Glutamatergic neuron (in vitro differentiated cells): Measurements from ENCODE around the gene FAM20C. TPM values are rescaled to one million over a fixed set of nuclear protein-coding genes. Genes with fewer than 3 reads are reported as not detected.

ENCODE experiments used
- DNase-seq: peaks from one replicate; pipeline ENCODE4 v3.0.0; 2022
- H3K27ac Mint-ChIP-seq: one replicate; pipeline ENCODE4 v1.8.0; 2020; ENCODE audit warnings: mild to moderate bottlenecking, mixed read lengths, inconsistent platforms; ENCODE audit not compliant: unreplicated experiment
- H3K27me3 Mint-ChIP-seq: one replicate; pipeline ENCODE4 v1.8.0; 2020; ENCODE audit warnings: mild to moderate bottlenecking, moderate library complexity, mixed read lengths, inconsistent platforms; ENCODE audit not compliant: unreplicated experiment
- H3K36me3 Mint-ChIP-seq: one replicate; pipeline ENCODE4 v1.8.0; 2020; ENCODE audit warnings: mild to moderate bottlenecking, mixed read lengths, inconsistent platforms; ENCODE audit not compliant: unreplicated experiment
- H3K4me1 Mint-ChIP-seq: one replicate; pipeline ENCODE4 v1.8.0; 2020; ENCODE audit warnings: mild to moderate bottlenecking, low read depth, mixed read lengths, inconsistent platforms; ENCODE audit not compliant: unreplicated experiment
- H3K4me3 Mint-ChIP-seq: one replicate; pipeline ENCODE4 v1.8.0; 2020; ENCODE audit warnings: mild to moderate bottlenecking, mixed read lengths, inconsistent platforms; ENCODE audit not compliant: unreplicated experiment
- H3K9me3 Mint-ChIP-seq: one replicate; pipeline ENCODE4 v1.8.0; 2020; ENCODE audit warnings: mild to moderate bottlenecking, moderate library complexity, mixed read lengths, inconsistent platforms; ENCODE audit not compliant: unreplicated experiment
- total RNA-seq: library from RNA; stranded (reverse); fragmentation: NEBNext Ultra II Directional; extraction: Animal tissue kit (Norgen Biotek cat#: 25700); gene quantifications from one replicate; pipeline ENCODE4 v1.2.1, GENCODE V29; 2021; ENCODE audit not compliant: unreplicated experiment
- TF ChIP-seq, protein P1 (sequence below): fragments of 200-600 bp; sonication (generic); IDR thresholded peaks from one replicate; pipeline ENCODE4 v1.5.0; 2021; ENCODE audit not compliant: partially characterized antibody, unreplicated experiment

The FAM20C gene
- total RNA-seq, 1 donor from 2014 or later: 199 TPM

DNA sequence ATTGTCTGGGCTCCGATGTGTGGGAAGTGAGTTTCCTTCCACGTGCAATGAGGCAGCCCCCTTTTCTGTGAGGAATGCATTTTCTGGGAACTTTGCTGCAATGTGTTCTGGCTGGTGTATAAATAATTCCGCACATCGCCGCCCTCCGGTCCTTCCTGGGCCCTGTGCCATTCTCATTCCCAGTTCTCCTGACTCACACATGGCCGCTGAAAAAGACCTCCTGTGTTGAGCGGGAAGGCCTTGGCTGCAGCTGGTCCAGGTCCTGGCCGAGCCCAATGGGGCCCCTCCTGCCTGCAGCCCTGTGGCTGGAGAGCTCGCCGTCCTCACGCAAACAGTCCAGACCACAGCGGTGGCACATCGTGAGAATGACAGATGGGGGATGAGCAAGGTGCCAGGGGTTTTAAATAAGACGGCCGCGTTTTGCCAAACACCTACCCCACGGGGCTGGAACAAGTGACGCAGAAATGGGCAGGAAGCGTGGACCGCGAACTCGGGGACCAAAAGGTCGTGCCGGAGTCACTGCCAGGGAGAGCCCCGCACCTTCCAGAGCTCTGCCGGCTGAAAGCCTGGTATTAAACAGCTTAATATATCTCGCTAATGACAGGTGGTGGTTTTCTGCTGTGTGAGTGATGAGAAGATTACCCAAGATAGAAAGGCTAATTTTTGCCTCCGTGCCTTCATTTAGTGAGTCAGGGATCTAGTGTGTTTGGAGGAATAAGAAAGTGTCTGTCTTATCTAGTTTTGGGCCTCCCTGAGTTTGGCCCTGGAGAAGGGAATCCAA, 37.0 kb downstream of the FAM20C start:
- no peak for DNase-seq

DNA sequence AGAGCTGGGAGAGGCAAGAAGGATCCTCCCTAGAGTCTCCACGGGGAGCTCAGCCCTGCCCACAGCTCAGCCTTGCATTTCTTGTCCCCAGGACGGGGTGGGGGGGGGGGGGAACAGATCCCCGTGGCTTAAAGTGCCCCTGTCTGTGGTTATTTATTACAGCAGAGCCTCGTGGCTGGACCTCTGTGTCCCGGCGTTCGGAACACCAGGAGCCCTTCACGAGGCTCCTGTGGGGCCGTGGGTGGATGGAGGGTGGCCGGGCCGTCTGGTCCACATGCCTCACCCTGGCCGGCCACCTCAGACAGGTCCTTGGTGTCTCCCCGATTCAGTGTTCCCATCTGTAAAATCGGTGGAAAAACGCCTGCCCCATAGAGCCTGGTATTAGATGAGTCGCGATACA, 37.9 kb downstream of the FAM20C start:
- Mint-ChIP-seq H3K9me3 (peaks cover 13% of the 10 kb centered on the region), H3K4me3 (no peak overlapping the region), H3K36me3 (peaks cover 9% of the 10 kb centered on the region), H3K4me1 (peaks cover 12% of the 10 kb centered on the region), H3K27me3 (peaks cover 11% of the 10 kb centered on the region), H3K27ac (peak overlapping the region; percentile 62)
- DNase-seq: no peak
- TF ChIP-seq, protein P1, sequence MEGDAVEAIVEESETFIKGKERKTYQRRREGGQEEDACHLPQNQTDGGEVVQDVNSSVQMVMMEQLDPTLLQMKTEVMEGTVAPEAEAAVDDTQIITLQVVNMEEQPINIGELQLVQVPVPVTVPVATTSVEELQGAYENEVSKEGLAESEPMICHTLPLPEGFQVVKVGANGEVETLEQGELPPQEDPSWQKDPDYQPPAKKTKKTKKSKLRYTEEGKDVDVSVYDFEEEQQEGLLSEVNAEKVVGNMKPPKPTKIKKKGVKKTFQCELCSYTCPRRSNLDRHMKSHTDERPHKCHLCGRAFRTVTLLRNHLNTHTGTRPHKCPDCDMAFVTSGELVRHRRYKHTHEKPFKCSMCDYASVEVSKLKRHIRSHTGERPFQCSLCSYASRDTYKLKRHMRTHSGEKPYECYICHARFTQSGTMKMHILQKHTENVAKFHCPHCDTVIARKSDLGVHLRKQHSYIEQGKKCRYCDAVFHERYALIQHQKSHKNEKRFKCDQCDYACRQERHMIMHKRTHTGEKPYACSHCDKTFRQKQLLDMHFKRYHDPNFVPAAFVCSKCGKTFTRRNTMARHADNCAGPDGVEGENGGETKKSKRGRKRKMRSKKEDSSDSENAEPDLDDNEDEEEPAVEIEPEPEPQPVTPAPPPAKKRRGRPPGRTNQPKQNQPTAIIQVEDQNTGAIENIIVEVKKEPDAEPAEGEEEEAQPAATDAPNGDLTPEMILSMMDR: no peak

More for the DNA sequence above, 37.0 kb downstream of the FAM20C start:
- H3K36me3 Mint-ChIP-seq: peaks cover 9% of the 10 kb centered on the region
- TF ChIP-seq, protein P1: no peak
- H3K4me1 Mint-ChIP-seq: peaks cover 12% of the 10 kb centered on the region
- H3K27me3 Mint-ChIP-seq: peaks cover 11% of the 10 kb centered on the region
- H3K4me3 Mint-ChIP-seq: no peak overlapping the region
- peaks cover 13% of the 10 kb centered on the region for H3K9me3 Mint-ChIP-seq
- peak overlapping the region; percentile 25 for H3K27ac Mint-ChIP-seq

DNA sequence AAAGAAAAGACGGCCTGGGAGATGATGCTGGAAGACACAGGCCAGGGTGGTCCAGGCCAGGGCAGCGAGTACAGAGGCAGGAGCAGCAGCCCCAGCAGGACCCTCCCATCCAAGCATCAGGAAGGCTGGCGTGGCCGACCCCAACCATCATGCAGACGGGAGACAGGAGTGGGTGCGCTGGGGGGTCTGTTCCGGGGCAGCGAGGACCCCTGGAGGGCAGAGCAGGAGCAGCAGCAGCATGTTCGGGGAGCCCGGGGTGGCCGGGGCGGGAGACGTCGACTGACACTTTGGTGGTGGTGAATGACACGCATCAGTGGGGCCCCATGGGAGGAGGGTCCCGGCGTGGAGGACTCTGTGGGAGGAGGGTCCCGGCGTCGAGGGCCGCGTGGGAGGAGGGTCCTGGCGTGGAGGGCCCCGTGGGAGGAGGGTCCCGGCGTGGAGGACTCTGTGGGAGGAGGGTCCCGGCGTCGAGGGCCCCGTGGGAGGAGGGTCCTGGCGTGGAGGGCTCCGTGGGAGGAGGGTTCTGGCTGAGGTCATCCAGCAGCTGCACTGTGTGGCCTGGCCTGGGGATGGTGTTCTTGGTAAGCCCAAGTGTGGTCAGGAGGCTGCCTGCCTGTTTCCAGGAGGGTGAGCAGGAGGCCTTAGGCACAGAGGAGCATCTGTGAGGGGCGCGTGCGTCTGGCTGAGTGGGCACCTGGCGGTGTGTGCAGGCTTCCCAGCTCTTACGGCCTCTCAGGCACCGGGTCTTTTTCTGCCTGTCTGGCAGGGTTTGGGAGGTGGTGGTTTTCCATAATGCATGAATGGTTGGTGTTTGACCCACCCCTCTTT, 38.9 kb downstream of the FAM20C start:
- Mint-ChIP-seq H3K27ac (peak overlapping the region; percentile 62), H3K4me1 (peaks cover 12% of the 10 kb centered on the region)
- no peak for DNase-seq

DNA sequence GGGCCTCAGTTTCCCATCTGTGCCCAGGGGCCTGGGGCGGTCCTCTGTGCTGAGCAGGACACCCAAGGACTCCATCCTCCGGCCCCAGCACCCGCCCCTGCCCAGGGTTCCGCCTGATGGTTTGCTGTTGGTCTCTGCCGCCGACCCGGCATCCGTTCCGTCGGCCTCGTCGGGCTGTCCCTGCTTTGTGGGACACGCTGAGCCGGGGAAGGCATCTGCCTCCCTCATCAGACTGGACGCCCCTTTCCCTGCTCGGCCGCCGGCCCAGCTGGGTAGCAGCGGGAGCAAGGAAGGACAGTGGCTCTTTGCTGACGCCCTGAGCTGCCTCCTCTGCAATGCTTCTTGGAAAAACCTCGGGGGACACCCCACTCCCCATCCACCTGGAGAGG, 39.5 kb downstream of the FAM20C start:
- H3K4me3 Mint-ChIP-seq: no peak overlapping the region

More for the DNA sequence above, 38.9 kb downstream of the FAM20C start:
- H3K27me3 Mint-ChIP-seq: peaks cover 11% of the 10 kb centered on the region
- no peak overlapping the region for H3K4me3 Mint-ChIP-seq
- TF ChIP-seq, protein P1: no peak
- H3K36me3 Mint-ChIP-seq: peaks cover 9% of the 10 kb centered on the region
- H3K9me3 Mint-ChIP-seq: peaks cover 14% of the 10 kb centered on the region

More for the DNA sequence above, 39.5 kb downstream of the FAM20C start:
- H3K27ac Mint-ChIP-seq: no peak overlapping the region
- peaks cover 9% of the 10 kb centered on the region for H3K36me3 Mint-ChIP-seq
- peaks cover 17% of the 10 kb centered on the region for H3K9me3 Mint-ChIP-seq
- H3K4me1 Mint-ChIP-seq: peaks cover 12% of the 10 kb centered on the region
- no peak for DNase-seq
- H3K27me3 Mint-ChIP-seq: peaks cover 11% of the 10 kb centered on the region
- TF ChIP-seq, protein P1: no peak
